Right lung (tissue), 5 donors: ENCODE measurements around the gene RELN. TPM values are rescaled to one million over a fixed set of nuclear protein-coding genes. Genes with fewer than 3 reads are reported as not detected.

Experiments used
- DNase-seq, 2 donors: peaks; one replicate each; pipeline ENCODE4 v3.0.0-alpha.2; 2013
- polyA plus RNA-seq, 5 donors: library from polyadenylated mRNA; unstranded; fragments of 120-200 nt; gene quantifications; one replicate each; pipeline versions ENCODE4 v1.2.1 to v1.2.3, GENCODE V29; 2013; ENCODE audit warnings: inconsistent platforms in 1 of 5, low replicate concordance in 1 of 5; ENCODE audit not compliant: insufficient read length in 5 of 5, insufficient read depth in 1 of 5

RELN gene
- polyA plus RNA-seq, 5 donors = 8.7 to 24.7 (median 17.2) TPM

DNA sequence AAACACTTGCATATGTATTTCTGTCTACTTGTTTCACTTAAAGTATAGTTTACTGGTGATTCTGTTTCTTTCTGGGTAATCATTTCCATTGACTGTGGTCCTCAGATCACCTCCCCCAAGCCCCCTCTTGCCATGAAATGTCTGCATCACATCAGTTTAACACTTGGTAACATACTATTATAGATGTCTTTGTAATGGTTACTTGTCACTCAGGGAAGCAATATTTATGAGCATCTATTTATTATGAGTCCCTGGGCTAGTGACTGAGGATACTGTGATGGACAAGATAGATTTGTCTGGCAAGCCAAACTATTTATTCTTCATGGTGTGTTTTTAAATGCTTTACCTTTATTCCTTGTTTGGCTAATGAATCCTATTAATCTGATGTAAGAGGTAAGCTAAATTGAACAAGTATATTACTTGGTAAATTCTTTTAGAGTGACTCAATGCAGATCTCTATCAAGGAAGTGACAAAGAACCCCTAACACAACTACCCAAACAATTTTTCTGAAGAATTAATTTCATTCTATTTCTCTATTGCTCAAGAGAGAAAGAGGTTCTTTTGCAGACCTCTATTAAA is 270.9 kb downstream of the RELN start:
- no peak for DNase-seq

- no peak for DNase-seq
Observed at GRCh38 chr7:103717574-103717973, 271.9 kb downstream of the RELN start.

GRCh38 chr7:103715376-103716120 is 273.9 kb downstream of the RELN start:
- no peak for DNase-seq

DNA sequence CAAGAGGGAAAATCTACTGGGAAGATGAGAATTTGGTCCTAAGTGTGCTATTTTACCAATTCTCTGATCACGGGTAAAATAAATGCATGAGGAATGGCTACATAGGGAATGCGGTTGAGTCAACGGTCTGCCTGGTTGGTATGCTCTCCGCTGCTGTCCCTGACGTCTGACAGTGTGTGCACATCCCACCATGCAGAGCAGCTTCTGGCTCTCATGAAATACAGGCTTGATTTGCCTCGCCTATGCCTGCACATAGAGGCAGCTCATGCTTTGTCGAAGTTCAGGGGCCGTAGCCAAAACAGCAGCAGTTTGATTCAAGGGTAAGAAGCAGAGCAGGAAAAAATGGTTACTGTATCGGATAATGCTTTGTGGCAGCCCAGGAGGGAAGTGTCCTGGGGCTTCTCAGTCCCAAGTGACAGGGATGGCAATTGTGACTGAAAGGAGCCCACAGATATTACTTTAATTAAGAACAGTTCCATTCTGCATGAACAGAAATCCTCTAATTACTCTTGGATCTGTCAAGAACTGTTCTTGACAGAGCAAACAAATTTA is 275.0 kb downstream of the RELN start:
- DNase-seq = no peak

DNA sequence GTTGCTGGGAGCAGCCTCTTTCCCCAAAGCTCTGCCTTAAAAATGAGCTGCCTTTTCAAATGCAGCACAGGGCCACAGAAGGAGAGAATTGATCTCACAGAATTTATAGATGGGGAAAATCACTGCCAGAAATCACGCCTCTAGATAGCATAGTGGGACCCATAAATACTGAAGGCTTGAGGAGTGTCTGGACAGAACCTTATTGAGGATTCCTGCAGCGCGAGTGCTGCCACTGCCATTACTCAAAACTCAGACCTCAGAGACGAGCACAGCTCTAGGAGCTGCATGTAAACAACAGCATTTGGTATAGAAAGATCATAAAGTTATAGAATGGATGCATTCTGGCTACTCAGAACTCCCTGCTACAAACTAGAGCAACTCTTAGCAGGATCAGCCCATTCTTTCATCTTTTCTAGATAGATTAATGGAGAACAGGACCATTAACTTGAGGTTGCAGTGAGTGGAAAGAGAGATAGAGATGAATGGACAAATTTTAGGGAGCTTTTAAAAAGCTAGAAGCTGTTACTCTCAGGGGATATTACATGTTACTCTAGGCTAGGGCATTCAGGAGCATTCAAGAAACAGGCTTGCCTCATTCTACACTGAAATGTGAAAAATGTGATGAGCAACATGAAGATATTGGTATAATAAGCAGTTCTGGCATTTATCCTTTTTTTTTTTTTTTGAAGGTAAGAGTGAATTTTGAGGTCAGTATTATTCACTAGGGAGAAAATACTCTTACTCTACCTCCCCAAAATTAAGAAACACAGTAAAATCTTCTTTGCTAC is 276.3 kb downstream of the RELN start:
- DNase-seq = no peak

DNA sequence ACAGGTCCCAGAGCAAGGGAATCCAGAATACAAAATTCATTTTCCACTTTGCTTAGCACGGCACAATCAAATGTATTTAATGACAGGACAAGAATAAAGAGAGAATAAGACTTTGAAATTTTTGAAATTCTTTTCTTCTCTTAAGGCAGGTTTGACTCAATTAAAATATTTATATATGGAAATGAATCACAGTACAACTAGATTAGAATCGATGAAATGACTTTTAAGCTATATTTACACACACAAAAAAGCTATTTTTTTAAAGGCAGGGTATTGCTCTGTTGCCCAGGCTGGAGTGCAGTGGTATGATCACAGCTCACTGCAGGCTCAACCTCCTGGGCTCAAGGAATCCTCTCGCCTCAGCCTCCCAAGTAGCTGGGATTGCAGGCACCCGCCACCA is 278.0 kb downstream of the RELN start:
- no peak for DNase-seq

GRCh38 chr7:103710247-103710646 is 279.2 kb downstream of the RELN start:
- no peak for DNase-seq

GRCh38 chr7:103706805-103707204 is 282.7 kb downstream of the RELN start:
- no peak for DNase-seq

DNA sequence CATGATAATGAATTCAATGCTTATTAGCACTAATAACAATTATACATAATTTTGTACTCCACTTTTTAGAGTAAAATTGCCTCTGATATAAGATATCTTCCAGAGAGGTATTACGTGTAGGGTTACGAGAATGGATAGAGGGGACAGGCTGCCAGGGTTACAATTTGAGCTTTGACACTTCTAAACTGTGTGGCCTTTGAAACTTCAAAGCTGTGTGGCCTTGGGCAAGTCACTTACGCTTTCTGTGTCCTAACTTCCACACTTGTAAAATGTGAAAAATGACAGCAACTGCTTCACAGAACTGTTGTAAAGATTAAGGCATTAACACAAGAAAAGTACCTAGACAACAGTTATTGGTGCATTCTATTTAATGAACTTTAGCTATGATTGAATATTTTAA is 283.9 kb downstream of the RELN start:
- no peak for DNase-seq

- DNase-seq = no peak
Observed at GRCh38 chr7:103704701-103705100, 284.8 kb downstream of the RELN start.

DNA sequence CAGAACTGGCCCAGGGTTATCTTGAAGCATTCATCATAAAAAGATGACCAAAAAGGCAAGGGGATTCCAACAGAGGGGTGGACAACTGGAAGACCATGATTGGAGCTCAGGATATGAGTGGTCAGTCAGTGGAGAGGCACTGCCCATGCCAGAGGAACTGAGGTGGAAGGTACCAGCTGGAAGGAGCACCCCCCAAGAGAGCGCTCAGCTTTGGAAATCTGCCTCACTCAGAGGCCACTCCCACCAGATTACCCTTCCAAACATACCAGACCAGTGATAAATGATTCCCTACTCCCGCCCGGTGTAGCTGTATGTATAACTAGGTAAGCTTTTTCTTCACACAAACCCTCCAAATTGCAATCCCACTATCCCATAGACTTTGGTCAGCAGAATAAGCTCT is 286.5 kb downstream of the RELN start:
- no peak for DNase-seq

DNA sequence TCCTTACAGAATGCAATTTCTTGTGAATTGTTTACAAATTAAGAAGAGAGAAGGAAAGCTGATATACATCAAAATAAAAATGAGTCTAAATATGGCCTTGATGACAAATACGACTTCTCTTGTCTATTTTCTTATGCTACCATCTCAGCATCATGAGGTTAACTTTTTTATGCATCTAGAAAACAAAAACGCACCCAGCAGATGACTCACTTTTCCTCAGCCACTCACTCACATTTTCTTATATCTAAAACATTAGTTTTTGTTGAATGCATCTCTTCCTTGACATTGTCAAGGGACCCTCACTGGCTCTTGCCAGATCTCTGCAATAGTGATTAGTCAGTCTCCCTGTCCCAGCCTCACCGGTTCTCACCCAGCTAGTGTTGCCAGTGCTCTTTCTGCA is 287.0 kb downstream of the RELN start:
- no peak for DNase-seq

GRCh38 chr7:103699032-103699431 is 290.4 kb downstream of the RELN start:
- DNase-seq = no peak

GRCh38 chr7:103698064-103698463 is 291.4 kb downstream of the RELN start:
- no peak for DNase-seq

DNA sequence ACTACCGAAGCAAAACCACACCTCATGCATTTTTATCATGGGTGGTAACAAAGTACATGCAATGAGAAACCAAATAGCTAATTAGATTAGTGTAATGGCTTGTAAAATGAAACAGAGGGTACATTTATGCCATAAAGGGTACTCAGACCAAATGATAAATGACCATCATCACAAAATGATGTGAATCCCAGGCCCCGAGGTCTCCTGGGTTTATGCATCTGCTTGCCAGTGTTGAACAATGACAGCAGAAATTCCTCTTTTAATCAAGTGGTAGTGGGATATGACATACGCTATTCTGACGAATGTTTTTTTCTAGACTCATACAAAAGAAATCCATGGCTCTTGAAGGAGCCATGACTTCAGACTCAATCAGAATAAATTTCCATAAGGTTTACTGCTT is 293.9 kb downstream of the RELN start:
- no peak for DNase-seq

DNA sequence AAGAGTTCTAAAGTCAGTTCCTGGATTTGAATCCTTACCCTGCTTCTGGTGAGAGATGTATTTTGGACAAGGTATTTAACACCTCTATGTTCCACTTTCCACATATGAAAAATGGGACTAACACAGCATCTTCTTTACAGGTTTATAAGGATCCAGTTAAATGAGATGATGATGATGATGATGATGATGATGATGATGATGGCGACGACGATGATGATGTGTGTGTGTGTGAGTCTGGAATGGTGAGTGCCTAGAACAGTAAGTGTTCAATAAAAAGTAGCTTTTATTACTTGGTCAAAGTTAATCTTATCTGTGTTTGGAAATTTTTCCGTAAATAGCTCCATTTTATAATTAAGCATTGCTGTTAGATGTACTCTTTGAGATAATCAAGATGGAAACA is 295.2 kb downstream of the RELN start:
- no peak for DNase-seq

DNA sequence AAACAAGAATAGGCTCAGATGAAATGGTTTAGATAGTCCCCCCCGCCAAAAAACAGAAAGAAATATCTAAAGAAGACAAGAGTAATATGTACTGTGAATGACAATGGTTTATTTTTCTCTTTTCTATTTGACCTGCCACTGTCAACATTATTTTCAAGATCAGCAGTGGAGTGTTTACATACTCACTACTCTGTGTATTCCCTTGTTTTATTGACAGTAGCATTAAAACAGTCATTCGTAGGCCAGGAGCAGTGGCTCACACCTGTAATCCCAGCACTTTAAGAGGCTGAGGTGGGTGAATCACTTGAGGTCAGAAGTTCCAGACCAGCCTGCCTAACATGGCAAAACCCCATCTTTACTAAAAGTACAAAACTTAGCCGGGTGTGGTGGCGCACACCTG is 298.2 kb downstream of the RELN start:
- DNase-seq = no peak

- no peak for DNase-seq
Observed at GRCh38 chr7:103690242-103690974, 299.1 kb downstream of the RELN start.

DNA sequence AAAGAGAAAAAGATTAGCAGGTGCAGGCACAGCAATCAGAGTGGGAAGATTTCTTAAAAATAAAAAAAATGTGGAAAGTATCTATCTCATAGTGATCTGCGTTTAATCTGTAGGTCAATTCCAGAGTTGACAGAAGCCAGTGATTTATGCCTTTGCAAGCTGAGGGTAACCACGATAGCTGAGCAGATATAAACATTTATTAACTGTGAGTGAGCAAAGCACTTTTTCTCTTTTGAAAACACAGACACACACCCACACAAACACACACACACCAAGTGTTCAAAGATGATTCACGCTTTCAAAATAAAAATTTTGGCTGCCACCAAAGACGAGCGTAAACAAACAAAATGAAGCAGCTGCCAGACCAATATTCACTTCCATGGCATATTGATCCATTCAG is 300.2 kb downstream of the RELN start:
- no peak for DNase-seq

GRCh38 chr7:103687951-103688350 is 301.5 kb downstream of the RELN start:
- DNase-seq = no peak

- DNase-seq = no peak
Observed at GRCh38 chr7:103687272-103687671, 302.2 kb downstream of the RELN start.

- DNase-seq = no peak
Observed at GRCh38 chr7:103686763-103687162, 302.7 kb downstream of the RELN start.
